Purkinje cell (primary cell): ENCODE measurements around the gene OR8J3. TPM values are rescaled to one million over a fixed set of nuclear protein-coding genes. Genes with fewer than 3 reads are reported as not detected.

ENCODE experiments used
- polyA plus RNA-seq: library from polyadenylated mRNA; unstranded; fragments of >200 nt; fragmentation: Nextera tagmentation; gene quantifications from 2 replicates; pipeline ENCODE4 v1.2.1, GENCODE V29; 2014

The OR8J3 gene, protein sequence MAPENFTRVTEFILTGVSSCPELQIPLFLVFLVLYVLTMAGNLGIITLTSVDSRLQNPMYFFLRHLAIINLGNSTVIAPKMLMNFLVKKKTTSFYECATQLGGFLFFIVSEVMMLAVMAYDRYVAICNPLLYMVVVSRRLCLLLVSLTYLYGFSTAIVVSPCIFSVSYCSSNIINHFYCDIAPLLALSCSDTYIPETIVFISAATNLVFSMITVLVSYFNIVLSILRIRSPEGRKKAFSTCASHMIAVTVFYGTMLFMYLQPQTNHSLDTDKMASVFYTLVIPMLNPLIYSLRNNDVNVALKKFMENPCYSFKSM
- not detected in 2 replicates for polyA plus RNA-seq

DNA sequence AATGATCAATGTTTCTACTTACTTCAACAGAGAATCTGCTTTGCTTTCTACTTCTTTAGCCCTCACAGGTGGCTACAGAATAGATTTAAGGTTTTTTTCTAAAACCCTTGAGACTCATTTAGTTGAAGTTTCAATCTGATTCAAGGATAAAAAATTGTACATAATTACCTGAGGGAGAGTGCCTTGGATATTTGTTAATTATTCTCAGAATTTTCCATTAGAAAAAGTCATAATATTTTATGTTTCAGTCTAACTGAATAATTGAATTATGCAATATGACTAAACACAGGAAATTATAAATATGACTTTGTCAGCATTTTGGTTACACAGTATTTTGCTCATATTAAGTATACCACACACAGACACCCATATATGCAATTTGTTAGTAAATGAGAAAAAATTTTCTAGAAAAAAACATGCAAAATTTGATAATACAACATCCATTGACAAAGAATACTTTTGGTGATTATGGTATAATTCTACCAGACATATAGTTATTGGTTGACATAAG, at the start of gene OR8J3:
TSS of gene OR8J3 (minus strand) at position 51 of the 511 bp plus-strand sequence. CDS start 2,483 bp downstream, outside the sequence.

DNA sequence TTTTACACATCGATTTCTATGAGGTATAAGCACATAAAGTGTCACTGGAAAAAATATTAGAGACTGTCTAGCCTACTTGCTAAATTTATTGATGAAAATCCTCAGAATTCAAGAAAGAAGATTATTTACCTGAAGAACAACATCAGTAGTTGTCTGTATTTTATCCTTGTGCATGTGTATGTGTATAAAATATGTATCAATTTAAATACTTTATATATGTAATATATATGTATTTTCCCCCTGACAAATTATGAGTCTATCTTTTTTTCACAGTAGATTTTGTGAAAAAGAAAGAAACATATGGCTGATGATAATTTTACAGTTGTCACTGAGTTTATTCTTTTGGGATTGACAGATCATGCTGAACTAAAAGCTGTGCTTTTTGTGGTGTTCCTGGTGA, 36.3 kb upstream of the OR8J3 start, which contains the start of gene OR5J2:
TSS of gene OR5J2 (plus strand) at position 301 of the 400 bp plus-strand sequence. CDS start at position 301, 0 bp downstream.

DNA sequence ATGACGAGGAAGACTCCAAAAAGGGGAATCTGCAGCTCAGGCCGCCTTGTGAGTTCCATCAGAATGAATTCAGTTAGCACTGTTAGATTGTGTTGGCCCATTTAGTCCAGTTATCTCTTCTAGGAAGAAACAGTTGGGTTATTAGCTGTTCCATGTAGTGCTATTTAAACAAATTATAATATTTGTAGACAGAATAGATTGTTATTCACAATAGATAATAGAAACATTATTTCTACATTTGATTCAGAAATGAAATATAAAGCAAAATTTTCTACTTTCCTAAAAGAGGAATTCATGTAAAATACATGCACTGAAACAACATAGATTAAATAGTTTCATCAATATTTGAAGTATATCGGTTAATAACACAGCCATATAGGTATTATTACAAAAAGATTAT, 20.2 kb upstream of the OR8J3 start, which contains the start of gene OR8K5:
TSS of gene OR8K5 (minus strand) at position 101 of the 400 bp plus-strand sequence. CDS start at position 101, 0 bp downstream.

GRCh38 chr11:56122073-56122472, 17.9 kb downstream of the OR8J3 start, which contains the start of gene OR8H3:
OR8H3 (plus strand) TSS chr11:56122373; CDS start chr11:56122373, 0 bp downstream.

GRCh38 chr11:56103210-56103737, 36.7 kb downstream of the OR8J3 start, which contains the start of gene OR8H2:
OR8H2 (plus strand) TSS chr11:56103687; CDS start chr11:56105043, 1,356 bp downstream.

GRCh38 chr11:56093008-56093407, 47.0 kb downstream of the OR8J3 start, which contains the start of gene OR8I2:
OR8I2 (plus strand) TSS chr11:56093308; CDS start chr11:56093308, 0 bp downstream.

Other genes with a start within 250 kb of the OR8J3 start
- gene OR5W2, start 225.6 kb downstream of the OR8J3 start, polyA plus RNA-seq = not detected in 2 replicates
- gene OR5I1, start 203.8 kb downstream of the OR8J3 start, polyA plus RNA-seq = not detected in 2 replicates
- not detected in 2 replicates for gene OR10AG1, start 170.3 kb downstream of the OR8J3 start, polyA plus RNA-seq
- not detected in 2 replicates for gene OR5F1, start 145.6 kb downstream of the OR8J3 start, polyA plus RNA-seq
- not detected in 2 replicates for gene OR5AS1, start 112.5 kb downstream of the OR8J3 start, polyA plus RNA-seq
- gene OR8I2, start 46.9 kb downstream of the OR8J3 start, polyA plus RNA-seq = not detected in 2 replicates
- not detected in 2 replicates for gene OR8H2, start 36.5 kb downstream of the OR8J3 start, polyA plus RNA-seq
- gene OR8H3, start 17.8 kb downstream of the OR8J3 start, polyA plus RNA-seq = not detected in 2 replicates
- gene OR8K5, start 20.1 kb upstream of the OR8J3 start, polyA plus RNA-seq = not detected in 2 replicates
- gene OR5J2, start 36.4 kb upstream of the OR8J3 start, polyA plus RNA-seq = not detected in 2 replicates
- not detected in 2 replicates for gene OR5T2, start 94.1 kb upstream of the OR8J3 start, polyA plus RNA-seq
- gene OR5T3, start 112.1 kb upstream of the OR8J3 start, polyA plus RNA-seq = not detected in 2 replicates
- not detected in 2 replicates for gene OR5T1, start 134.0 kb upstream of the OR8J3 start, polyA plus RNA-seq
- gene OR8H1, start 152.1 kb upstream of the OR8J3 start, polyA plus RNA-seq = not detected in 2 replicates
- gene OR8K3, start 174.9 kb upstream of the OR8J3 start, polyA plus RNA-seq = not detected in 2 replicates
- not detected in 2 replicates for gene OR8K1, start 205.8 kb upstream of the OR8J3 start, polyA plus RNA-seq
- gene OR8J1, start 214.1 kb upstream of the OR8J3 start, polyA plus RNA-seq = not detected in 2 replicates
- not detected in 2 replicates for gene OR8U1, start 235.4 kb upstream of the OR8J3 start, polyA plus RNA-seq